Fibroblast of lung (primary cell): ENCODE results near the gene UBD. TPM values are rescaled to one million over a fixed set of nuclear protein-coding genes. Genes with fewer than 3 reads are reported as not detected.
A peak's percentile ranks its signal among the peaks of the same experiment; 100 is the strongest.

Source experiments
- DNase-seq, 2 donors: peaks; one replicate each; pipeline versions ENCODE4 v3.0.0 to v3.0.0-alpha.2; 2010; ENCODE audit warnings: low read depth in 2 of 2
- H2AFZ ChIP-seq: 2 replicates; pipeline ENCODE4 v1.5.1; 2012; ENCODE audit warnings: low read length, control low read depth, inconsistent platforms
- H3K27ac ChIP-seq: 2 replicates; pipeline ENCODE4 v1.5.1; 2011; ENCODE audit warnings: low read length, control low read depth; ENCODE audit not compliant: insufficient read depth
- H3K27me3 ChIP-seq: 2 replicates; pipeline ENCODE4 v1.5.1; 2011; ENCODE audit warnings: mild to moderate bottlenecking, low read length; ENCODE audit not compliant: control insufficient read depth, insufficient read depth
- H3K36me3 ChIP-seq: 2 replicates; pipeline ENCODE4 v1.5.1; 2011; ENCODE audit warnings: low read length; ENCODE audit not compliant: control insufficient read depth, insufficient read depth
- H3K4me1 ChIP-seq: 2 replicates; pipeline ENCODE4 v1.5.1; 2011; ENCODE audit warnings: low read length; ENCODE audit not compliant: control insufficient read depth, insufficient read depth; ENCODE audit errors: extremely low read depth
- H3K4me2 ChIP-seq: 2 replicates; pipeline ENCODE4 v1.5.1; 2011; ENCODE audit warnings: low read length, control low read depth; ENCODE audit not compliant: insufficient read depth; ENCODE audit errors: extremely low read depth
- H3K4me3 ChIP-seq, 4 experiments: fragments of 200-600 bp in 1 of 4; sonication (generic) in 1 of 4; replicated peaks in 1 of 4; 2 replicates each; pipeline ENCODE4 v1.5.1; 2011 to 2016; ENCODE audit warnings: low read length in 4 of 4, low read depth in 3 of 4, mild to moderate bottlenecking in 3 of 4, control low read depth in 2 of 4, inconsistent platforms in 1 of 4, mixed read lengths in 1 of 4; ENCODE audit not compliant: insufficient read depth in 1 of 4; ENCODE audit errors: control extremely low read depth in 1 of 4
- H3K79me2 ChIP-seq: 2 replicates; pipeline ENCODE4 v1.5.1; 2012; ENCODE audit warnings: mild to moderate bottlenecking, low read length, inconsistent platforms; ENCODE audit not compliant: control insufficient read depth, insufficient read depth
- H3K9ac ChIP-seq: 2 replicates; pipeline ENCODE4 v1.5.1; 2011; ENCODE audit warnings: mild to moderate bottlenecking, low read length, control low read depth; ENCODE audit not compliant: insufficient read depth
- H3K9me3 ChIP-seq: 2 replicates; pipeline ENCODE4 v1.5.1; 2012; ENCODE audit warnings: low read depth, low read length; ENCODE audit not compliant: control insufficient read depth, insufficient read depth
- H4K20me1 ChIP-seq: 2 replicates; pipeline ENCODE4 v1.5.1; 2011; ENCODE audit warnings: low read length; ENCODE audit not compliant: control insufficient read depth, insufficient read depth; ENCODE audit errors: extremely low read depth
- EZH2 ChIP-seq: IDR thresholded peaks from 2 replicates; pipeline ENCODE4 v1.5.1; 2012; ENCODE audit warnings: low read length, control low read depth, mild to moderate bottlenecking; ENCODE audit errors: missing control alignments
- polyA plus RNA-seq, 2 donors: library from polyadenylated mRNA; depleted of rRNA in 1 of 2; stranded (reverse) in 1 of 2; unstranded in 1 of 2; fragments of >200 nt; gene quantifications; 2 replicates each; pipeline ENCODE4 v1.2.1, GENCODE V29; 2011 to 2012; ENCODE audit warnings: missing spikeins in 1 of 2
- total RNA-seq: library from RNA; depleted of rRNA; stranded (reverse); fragments of >200 nt; gene quantifications from 2 replicates; pipeline ENCODE4 v1.2.1, GENCODE V29; 2014
- TF ChIP-seq, protein P1 (sequence below), 2 donors: IDR thresholded peaks in 1 of 2; conservative IDR thresholded peaks in 1 of 2; 1 replicate in 1 of 2; 2 replicates in 1 of 2; pipeline ENCODE4 v1.5.1; 2011 to 2012; ENCODE audit warnings: low read length in 2 of 2, control low read depth in 1 of 2, inconsistent platforms in 1 of 2, low read depth in 1 of 2, mild to moderate bottlenecking in 1 of 2

The UBD gene
- total and polyA plus RNA-seq, 2 donors (not counting 1 experiment from before 2014, with no cell fraction given), result 0.06 TPM; not detected in 1

DNA sequence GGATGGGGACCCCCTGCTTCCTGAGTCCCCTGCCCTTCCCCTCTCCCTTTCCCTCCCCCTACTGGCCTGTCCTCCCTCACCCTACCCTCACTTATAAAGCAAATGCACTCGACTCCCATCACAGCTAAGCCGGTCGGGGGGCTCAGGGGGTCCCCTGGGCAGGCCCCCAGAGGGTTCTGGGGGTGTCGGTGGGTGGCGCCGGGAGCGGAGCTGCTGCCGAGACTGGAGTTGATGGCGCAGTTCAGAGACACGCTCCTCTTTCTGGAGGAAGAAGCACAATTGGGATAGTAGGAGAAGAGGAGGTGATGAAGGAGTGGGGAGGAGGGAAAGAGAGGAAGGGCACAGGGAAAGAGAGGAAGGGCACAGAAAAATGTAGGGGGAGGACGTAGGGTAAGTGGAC, 43.9 kb upstream of the UBD start:
- no peak overlapping the region for H3K4me2 ChIP-seq
- H3K9me3 ChIP-seq, result no peaks in the 10 kb centered on the region
- no peaks in the 10 kb centered on the region for H3K4me1 ChIP-seq
- no peak overlapping the region for H2AFZ ChIP-seq
- H3K4me3 ChIP-seq, result no peak overlapping the region
- no peaks in the 10 kb centered on the region for H3K27me3 ChIP-seq
- DNase-seq, result no peak
- no peaks in the 10 kb centered on the region for H4K20me1 ChIP-seq
- no peak overlapping the region for H3K27ac ChIP-seq
- TF ChIP-seq EZH2, result no peak
- TF ChIP-seq, protein P1, sequence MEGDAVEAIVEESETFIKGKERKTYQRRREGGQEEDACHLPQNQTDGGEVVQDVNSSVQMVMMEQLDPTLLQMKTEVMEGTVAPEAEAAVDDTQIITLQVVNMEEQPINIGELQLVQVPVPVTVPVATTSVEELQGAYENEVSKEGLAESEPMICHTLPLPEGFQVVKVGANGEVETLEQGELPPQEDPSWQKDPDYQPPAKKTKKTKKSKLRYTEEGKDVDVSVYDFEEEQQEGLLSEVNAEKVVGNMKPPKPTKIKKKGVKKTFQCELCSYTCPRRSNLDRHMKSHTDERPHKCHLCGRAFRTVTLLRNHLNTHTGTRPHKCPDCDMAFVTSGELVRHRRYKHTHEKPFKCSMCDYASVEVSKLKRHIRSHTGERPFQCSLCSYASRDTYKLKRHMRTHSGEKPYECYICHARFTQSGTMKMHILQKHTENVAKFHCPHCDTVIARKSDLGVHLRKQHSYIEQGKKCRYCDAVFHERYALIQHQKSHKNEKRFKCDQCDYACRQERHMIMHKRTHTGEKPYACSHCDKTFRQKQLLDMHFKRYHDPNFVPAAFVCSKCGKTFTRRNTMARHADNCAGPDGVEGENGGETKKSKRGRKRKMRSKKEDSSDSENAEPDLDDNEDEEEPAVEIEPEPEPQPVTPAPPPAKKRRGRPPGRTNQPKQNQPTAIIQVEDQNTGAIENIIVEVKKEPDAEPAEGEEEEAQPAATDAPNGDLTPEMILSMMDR (conservative IDR thresholded peaks at IDR 0.05 in 1 of 2, IDR thresholded peaks at IDR 0.05 in 1 of 2; ENCODE audit: low read depth in 1 of 2, low read length in 2 of 2), result no peak
- H3K79me2 ChIP-seq, result no peaks in the 10 kb centered on the region
- H3K9ac ChIP-seq, result no peak overlapping the region
- peaks cover 4% of the 10 kb centered on the region for H3K36me3 ChIP-seq

DNA sequence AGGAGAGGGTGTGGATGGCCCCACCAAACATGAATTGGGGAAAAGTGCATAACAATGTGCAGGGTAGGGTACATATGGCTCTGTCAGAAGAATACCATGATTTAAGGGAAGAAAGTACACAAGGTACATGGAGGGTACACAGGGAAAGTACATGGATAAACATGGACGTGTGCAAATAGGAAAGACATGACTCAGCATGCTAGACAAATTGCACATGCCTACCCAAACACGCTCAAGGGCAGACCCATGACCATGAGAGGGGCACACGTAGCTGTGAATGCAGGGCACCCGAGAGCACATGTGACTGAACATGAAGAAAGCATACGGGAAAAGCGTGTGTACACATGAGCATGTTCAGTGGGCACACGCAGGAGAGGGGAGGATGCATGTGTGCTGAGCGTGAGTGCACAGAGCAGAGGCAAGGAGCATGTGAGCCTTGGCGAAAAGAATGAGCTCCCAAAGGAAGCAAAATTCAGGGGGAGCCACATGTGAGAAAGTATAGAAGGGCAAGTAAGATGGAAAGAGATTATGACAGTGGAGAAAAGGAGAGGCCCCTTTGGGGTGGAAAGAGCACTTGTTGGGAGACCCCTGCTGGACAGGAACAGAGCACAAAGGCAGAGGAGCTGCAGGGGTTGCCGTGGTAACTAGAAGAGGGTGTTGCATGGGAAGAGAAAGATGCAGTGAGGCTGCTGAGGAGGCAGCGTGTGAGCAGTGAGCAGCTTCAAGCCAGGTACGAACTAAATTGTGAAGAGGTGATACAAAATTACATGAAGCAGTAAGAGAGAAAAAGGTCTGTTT, 43.2 kb upstream of the UBD start:
- Histone ChIP-seq H3K36me3 (peaks cover 4% of the 10 kb centered on the region), H2AFZ (no peak overlapping the region), H3K4me1 (no peaks in the 10 kb centered on the region), H3K27me3 (no peaks in the 10 kb centered on the region), H3K9ac (no peak overlapping the region), H3K9me3 (no peaks in the 10 kb centered on the region), H4K20me1 (no peaks in the 10 kb centered on the region), H3K4me3 (no peak overlapping the region), H3K27ac (no peak overlapping the region), H3K79me2 (no peaks in the 10 kb centered on the region), H3K4me2 (no peak overlapping the region)
- TF ChIP-seq EZH2, result no peak
- TF ChIP-seq, protein P1 (conservative IDR thresholded peaks at IDR 0.05 in 1 of 2, IDR thresholded peaks at IDR 0.05 in 1 of 2; ENCODE audit: low read depth in 1 of 2, low read length in 2 of 2), result peak in 1 of 2 donors; percentile 12
- DNase-seq, result peak; percentile 16

DNA sequence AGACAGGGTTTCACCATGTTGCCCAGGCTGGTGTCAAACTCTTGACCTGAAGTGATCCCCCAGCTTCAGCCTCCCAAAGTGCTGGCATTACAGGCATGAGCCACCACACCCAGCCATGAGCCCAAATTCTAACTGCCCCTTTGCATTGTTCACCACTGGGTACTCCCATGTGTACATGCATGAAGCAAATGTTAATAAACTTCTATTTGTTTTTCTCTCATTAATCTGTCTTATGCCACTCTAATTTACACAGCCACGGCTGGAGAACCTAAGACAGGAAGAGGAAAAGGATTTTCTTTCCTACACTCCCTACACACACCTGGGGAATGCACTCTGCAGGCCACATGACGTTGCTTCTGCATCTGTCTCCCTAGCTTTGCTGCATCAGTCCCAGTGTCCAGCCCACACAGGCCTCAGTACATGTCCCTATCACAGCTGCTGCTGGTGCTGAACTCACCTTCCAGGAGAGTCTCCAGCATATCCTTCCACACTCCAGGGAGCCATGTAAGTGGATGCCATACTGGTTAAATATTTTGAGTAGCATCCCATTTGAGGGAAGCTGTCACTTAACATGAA, 38.7 kb upstream of the UBD start:
- TF ChIP-seq, protein P1 (conservative IDR thresholded peaks at IDR 0.05 in 1 of 2, IDR thresholded peaks at IDR 0.05 in 1 of 2; ENCODE audit: low read depth in 1 of 2, low read length in 2 of 2), result no peak
- no peak for TF ChIP-seq EZH2
- Histone ChIP-seq H3K27ac (no peak overlapping the region), H3K9ac (no peak overlapping the region), H4K20me1 (no peaks in the 10 kb centered on the region), H3K27me3 (no peaks in the 10 kb centered on the region), H3K36me3 (no peaks in the 10 kb centered on the region), H3K4me2 (no peak overlapping the region), H3K4me3 (no peak overlapping the region), H3K79me2 (no peaks in the 10 kb centered on the region), H3K4me1 (no peaks in the 10 kb centered on the region), H3K9me3 (no peaks in the 10 kb centered on the region), H2AFZ (no peak overlapping the region)
- no peak for DNase-seq
